ENCODE data around the gene HPCAL1. TPM values are rescaled to one million over a fixed set of nuclear protein-coding genes. Genes with fewer than 3 reads are reported as not detected.
A peak's percentile ranks its signal among the peaks of the same experiment; 100 is the strongest.
"Not testable (repeated sequence)": the region's sequence is repeated elsewhere in the genome, so short reads cannot be mapped to it uniquely, and the experiment has no call there.

HPCAL1 gene
- total RNA-seq, 4 donors from 2014 or later, result 11.1 to 122 (median 48.9) TPM

GRCh38 chr2:10258726-10259125 lies 44.0 kb upstream of the HPCAL1 start:
- Histone ChIP-seq H3K36me3 (no peaks in the 10 kb centered on the region), H3K4me1 (no peaks in the 10 kb centered on the region), H3K27me3 (no peaks in the 10 kb centered on the region), H3K4me3 (no peak overlapping the region), H3K27ac (no peak overlapping the region), H3K9me3 (no peaks in the 10 kb centered on the region)
- intact Hi-C loops (cut with DNase I; ENCODE audit: low total_unique reads), result no loop called here
- DNase-seq, result no peak
- TF ChIP-seq, protein P1, sequence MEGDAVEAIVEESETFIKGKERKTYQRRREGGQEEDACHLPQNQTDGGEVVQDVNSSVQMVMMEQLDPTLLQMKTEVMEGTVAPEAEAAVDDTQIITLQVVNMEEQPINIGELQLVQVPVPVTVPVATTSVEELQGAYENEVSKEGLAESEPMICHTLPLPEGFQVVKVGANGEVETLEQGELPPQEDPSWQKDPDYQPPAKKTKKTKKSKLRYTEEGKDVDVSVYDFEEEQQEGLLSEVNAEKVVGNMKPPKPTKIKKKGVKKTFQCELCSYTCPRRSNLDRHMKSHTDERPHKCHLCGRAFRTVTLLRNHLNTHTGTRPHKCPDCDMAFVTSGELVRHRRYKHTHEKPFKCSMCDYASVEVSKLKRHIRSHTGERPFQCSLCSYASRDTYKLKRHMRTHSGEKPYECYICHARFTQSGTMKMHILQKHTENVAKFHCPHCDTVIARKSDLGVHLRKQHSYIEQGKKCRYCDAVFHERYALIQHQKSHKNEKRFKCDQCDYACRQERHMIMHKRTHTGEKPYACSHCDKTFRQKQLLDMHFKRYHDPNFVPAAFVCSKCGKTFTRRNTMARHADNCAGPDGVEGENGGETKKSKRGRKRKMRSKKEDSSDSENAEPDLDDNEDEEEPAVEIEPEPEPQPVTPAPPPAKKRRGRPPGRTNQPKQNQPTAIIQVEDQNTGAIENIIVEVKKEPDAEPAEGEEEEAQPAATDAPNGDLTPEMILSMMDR (IDR thresholded peaks at IDR 0.05), result no peak
- TF ChIP-seq POLR2A (IDR thresholded peaks at IDR 0.05), result no peak

GRCh38 chr2:10260130-10260529 lies 42.6 kb upstream of the HPCAL1 start:
- Histone ChIP-seq H3K36me3 (no peaks in the 10 kb centered on the region), H3K9me3 (no peaks in the 10 kb centered on the region), H3K27me3 (no peaks in the 10 kb centered on the region), H3K27ac (no peak overlapping the region), H3K4me1 (no peaks in the 10 kb centered on the region), H3K4me3 (no peak overlapping the region)
- intact Hi-C loops (cut with DNase I; ENCODE audit: low total_unique reads), result no loop called here
- TF ChIP-seq, protein P1 (IDR thresholded peaks at IDR 0.05), result peak in 1 of 4 experiments; percentile 17
- no peak for TF ChIP-seq POLR2A (IDR thresholded peaks at IDR 0.05)
- no peak for DNase-seq

DNA sequence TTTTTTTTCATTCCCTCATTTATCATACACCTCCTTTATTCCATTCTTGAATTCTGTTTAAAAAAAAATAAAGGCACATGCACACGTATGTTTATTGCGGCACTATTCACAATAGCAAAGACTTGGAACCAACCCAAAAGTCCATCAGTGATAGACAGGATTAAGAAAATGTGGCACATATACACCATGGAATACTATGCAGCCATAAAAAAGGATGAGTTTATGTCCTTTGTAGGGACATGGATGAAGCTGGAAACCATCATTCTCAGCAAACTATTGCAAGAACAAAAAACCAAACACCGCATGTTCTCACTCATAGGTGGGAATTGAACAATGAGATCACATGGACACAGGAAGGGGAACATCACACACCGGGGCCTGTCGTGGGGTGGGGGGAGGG lies 39.2 kb upstream of the HPCAL1 start:
- DNase-seq; intact Hi-C loops (cut with DNase I; ENCODE audit: low total_unique reads): not testable (repeated sequence)

DNA sequence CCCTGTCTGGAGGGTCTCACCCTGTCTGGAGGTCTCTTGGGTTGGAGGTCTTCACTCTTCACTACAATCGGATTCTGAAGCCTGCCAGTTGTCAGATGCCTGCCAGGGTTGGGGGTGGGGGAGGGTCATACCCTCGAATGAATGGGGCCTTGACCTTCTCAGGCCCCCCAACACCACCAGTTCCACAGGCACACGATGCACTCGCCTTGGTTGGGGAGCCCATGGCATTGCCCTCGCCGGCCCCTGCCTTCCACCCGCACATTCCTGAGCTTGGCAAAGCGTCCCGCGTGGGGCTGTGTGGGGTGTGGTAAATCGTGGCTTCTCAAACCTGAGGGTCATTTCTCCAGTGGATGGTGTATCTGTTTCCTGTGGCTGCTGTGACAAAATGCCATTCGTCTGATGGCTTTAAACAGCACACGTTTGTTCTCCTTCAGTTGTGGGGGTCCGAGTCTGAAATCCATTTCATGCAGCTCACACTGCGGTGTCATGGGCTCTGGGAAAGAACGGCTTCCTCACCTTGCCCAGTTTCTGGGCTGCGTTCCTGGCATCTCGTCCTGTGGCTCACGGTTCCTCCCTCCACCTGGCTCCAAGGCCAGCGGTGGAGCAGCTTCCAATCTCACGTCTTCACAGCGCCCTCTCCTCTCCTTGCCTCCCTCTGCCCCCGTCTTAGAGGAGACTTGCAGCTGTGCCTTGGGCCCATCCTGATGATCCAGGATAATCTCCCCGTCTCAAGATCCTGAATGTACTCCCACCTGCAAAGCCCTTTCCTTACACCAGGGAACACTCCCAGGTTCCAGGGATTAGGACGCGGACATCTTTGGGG lies 38.0 kb upstream of the HPCAL1 start:
- intact Hi-C loops (cut with DNase I; ENCODE audit: low total_unique reads), result no loop called here
- peak in 1 of 2 donors; percentile 10 for DNase-seq
- Histone ChIP-seq H3K27ac (no peak overlapping the region), H3K4me1 (no peaks in the 10 kb centered on the region), H3K9me3 (no peaks in the 10 kb centered on the region), H3K27me3 (no peaks in the 10 kb centered on the region), H3K36me3 (no peaks in the 10 kb centered on the region), H3K4me3 (no peak overlapping the region)
- no peak for TF ChIP-seq POLR2A (IDR thresholded peaks at IDR 0.05)
- TF ChIP-seq, protein P1 (IDR thresholded peaks at IDR 0.05), result no peak

More for the DNA sequence above, 39.2 kb upstream of the HPCAL1 start:
- H3K4me3 ChIP-seq, H3K4me1 ChIP-seq, H3K27me3 ChIP-seq, H3K27ac ChIP-seq, H3K9me3 ChIP-seq, H3K36me3 ChIP-seq: not testable (repeated sequence)

DNA sequence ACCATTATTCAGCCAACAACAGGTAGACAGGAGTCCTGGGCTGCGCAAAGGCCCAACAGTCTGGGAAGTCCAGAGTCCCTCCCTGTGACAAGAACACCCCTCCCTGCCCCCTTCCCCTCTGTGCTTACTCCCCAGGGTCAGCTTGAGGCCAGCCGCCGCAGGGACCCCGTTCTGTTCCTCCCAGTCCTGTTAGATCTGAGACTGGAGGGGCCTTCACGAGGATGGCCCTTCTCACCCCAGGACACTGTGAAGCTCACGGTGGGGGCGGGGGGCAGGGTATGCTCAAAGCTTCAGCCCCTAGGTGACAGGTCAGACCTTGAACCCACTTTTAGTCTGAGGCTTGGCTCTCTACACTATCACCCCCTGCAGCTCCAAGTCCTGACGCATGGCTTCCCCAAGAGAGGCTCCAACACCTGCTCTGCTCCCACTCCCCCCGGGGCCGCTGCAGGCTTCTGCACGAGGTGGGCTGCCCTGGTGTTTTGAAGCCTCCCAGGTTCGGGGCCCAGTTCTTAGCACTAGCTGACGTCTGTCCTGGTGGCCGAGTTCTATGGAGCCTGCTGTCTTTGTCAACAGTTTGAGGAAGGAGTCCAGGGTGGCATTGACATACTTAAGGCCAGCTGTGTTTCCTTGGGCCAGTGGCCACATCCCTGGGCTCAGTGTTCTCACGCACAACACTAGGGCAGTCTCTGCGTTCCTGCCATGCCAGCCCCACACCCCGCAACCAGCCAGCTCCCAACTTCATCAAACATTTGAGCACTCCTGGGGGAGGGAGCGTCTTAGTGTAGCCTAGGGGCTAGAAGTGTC lies 37.2 kb upstream of the HPCAL1 start:
- intact Hi-C loops (cut with DNase I; ENCODE audit: low total_unique reads), result no loop called here
- TF ChIP-seq, protein P1 (IDR thresholded peaks at IDR 0.05), result no peak
- TF ChIP-seq POLR2A (IDR thresholded peaks at IDR 0.05), result no peak
- DNase-seq, result peak in 1 of 2 donors; percentile 11

More for the DNA sequence above, 37.2 kb upstream of the HPCAL1 start:
- Histone ChIP-seq H3K4me1 (no peaks in the 10 kb centered on the region), H3K27me3 (no peaks in the 10 kb centered on the region), H3K4me3 (no peak overlapping the region), H3K27ac (no peak overlapping the region), H3K9me3 (no peaks in the 10 kb centered on the region), H3K36me3 (no peaks in the 10 kb centered on the region)
